Measurements from ENCODE around the gene ELP4.

Gene ELP4

GRCh38 chr11:31824879-31825837 lies 315.6 kb downstream of the ELP4 start:
- no peak for TF ChIP-seq FOXP2 (optimal IDR thresholded peaks at IDR 0.05; ENCODE audit: borderline replicate concordance, extremely low read depth, extremely low read length, insufficient read depth)
- TF ChIP-seq SIN3A (IDR thresholded peaks at IDR 0.05; ENCODE audit: borderline replicate concordance, insufficient read depth, low read length), result no peak
- TF ChIP-seq POLR2AphosphoS5 (IDR thresholded peaks at IDR 0.05; ENCODE audit: low read depth, low read length), result no peak
- no peak for TF ChIP-seq REST (IDR thresholded peaks at IDR 0.05; ENCODE audit: insufficient read depth in 1 of 2, low read depth in 2 of 2, low read length in 2 of 2)
- no peak for TF ChIP-seq TAF1 (IDR thresholded peaks at IDR 0.05; ENCODE audit: borderline replicate concordance, insufficient read depth, low read length)

GRCh38 chr11:31825838-31826484 lies 316.4 kb downstream of the ELP4 start:
- TF ChIP-seq TAF1 (IDR thresholded peaks at IDR 0.05; ENCODE audit: borderline replicate concordance, insufficient read depth, low read length) (no peak), POLR2AphosphoS5 (IDR thresholded peaks at IDR 0.05; ENCODE audit: low read depth, low read length) (no peak), SIN3A (IDR thresholded peaks at IDR 0.05; ENCODE audit: borderline replicate concordance, insufficient read depth, low read length) (no peak)

- TF ChIP-seq FOXP2 (optimal IDR thresholded peaks at IDR 0.05; ENCODE audit: borderline replicate concordance, extremely low read depth, extremely low read length, insufficient read depth), result no peak
- TF ChIP-seq TAF1 (IDR thresholded peaks at IDR 0.05; ENCODE audit: borderline replicate concordance, insufficient read depth, low read length), result no peak
- no peak for TF ChIP-seq POLR2AphosphoS5 (IDR thresholded peaks at IDR 0.05; ENCODE audit: low read depth, low read length)
- no peak for TF ChIP-seq REST (IDR thresholded peaks at IDR 0.05; ENCODE audit: insufficient read depth in 1 of 2, low read depth in 2 of 2, low read length in 2 of 2)
Observed at GRCh38 chr11:31826536-31827438, 317.2 kb downstream of the ELP4 start.

GRCh38 chr11:31827455-31828206 lies 318.1 kb downstream of the ELP4 start:
- TF ChIP-seq REST (IDR thresholded peaks at IDR 0.05; ENCODE audit: insufficient read depth in 1 of 2, low read depth in 2 of 2, low read length in 2 of 2) (no peak), POLR2AphosphoS5 (IDR thresholded peaks at IDR 0.05; ENCODE audit: low read depth, low read length) (no peak), FOXP2 (optimal IDR thresholded peaks at IDR 0.05; ENCODE audit: borderline replicate concordance, extremely low read depth, extremely low read length, insufficient read depth) (no peak), TAF1 (IDR thresholded peaks at IDR 0.05; ENCODE audit: borderline replicate concordance, insufficient read depth, low read length) (no peak)
